GM12801 (cell line): ENCODE measurements around the gene ZNF256.
"Not testable (repeated sequence)": the region's sequence is repeated elsewhere in the genome, so short reads cannot be mapped to it uniquely, and the experiment has no call there.

Experiments used
- TF ChIP-seq, protein P1 (sequence below): IDR thresholded peaks from one replicate; pipeline ENCODE4 v1.5.1; 2011; ENCODE audit warnings: control low read depth; ENCODE audit not compliant: insufficient read length; ENCODE audit errors: extremely low read depth

Gene ZNF256

DNA sequence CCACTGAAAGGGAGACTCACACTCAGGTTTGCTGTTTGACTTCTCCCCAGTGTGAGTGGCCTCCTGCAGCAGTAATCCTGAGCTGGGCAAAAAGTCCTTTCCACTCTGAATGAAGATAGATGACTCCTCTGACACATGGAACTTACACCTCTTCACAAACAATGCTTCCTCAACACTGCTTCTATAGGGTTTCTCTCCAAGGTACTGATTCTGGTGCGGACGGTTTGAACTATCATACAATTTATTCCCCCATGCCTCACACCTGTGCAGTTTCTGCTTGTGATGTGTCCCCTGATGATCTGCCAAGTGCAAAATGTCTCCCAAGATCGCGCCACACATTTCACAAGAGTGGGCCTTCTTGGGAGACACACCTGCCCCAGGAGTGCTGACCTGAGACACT, 19.9 kb downstream of the ZNF256 start:
- TF ChIP-seq, protein P1, sequence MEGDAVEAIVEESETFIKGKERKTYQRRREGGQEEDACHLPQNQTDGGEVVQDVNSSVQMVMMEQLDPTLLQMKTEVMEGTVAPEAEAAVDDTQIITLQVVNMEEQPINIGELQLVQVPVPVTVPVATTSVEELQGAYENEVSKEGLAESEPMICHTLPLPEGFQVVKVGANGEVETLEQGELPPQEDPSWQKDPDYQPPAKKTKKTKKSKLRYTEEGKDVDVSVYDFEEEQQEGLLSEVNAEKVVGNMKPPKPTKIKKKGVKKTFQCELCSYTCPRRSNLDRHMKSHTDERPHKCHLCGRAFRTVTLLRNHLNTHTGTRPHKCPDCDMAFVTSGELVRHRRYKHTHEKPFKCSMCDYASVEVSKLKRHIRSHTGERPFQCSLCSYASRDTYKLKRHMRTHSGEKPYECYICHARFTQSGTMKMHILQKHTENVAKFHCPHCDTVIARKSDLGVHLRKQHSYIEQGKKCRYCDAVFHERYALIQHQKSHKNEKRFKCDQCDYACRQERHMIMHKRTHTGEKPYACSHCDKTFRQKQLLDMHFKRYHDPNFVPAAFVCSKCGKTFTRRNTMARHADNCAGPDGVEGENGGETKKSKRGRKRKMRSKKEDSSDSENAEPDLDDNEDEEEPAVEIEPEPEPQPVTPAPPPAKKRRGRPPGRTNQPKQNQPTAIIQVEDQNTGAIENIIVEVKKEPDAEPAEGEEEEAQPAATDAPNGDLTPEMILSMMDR: no peak

DNA sequence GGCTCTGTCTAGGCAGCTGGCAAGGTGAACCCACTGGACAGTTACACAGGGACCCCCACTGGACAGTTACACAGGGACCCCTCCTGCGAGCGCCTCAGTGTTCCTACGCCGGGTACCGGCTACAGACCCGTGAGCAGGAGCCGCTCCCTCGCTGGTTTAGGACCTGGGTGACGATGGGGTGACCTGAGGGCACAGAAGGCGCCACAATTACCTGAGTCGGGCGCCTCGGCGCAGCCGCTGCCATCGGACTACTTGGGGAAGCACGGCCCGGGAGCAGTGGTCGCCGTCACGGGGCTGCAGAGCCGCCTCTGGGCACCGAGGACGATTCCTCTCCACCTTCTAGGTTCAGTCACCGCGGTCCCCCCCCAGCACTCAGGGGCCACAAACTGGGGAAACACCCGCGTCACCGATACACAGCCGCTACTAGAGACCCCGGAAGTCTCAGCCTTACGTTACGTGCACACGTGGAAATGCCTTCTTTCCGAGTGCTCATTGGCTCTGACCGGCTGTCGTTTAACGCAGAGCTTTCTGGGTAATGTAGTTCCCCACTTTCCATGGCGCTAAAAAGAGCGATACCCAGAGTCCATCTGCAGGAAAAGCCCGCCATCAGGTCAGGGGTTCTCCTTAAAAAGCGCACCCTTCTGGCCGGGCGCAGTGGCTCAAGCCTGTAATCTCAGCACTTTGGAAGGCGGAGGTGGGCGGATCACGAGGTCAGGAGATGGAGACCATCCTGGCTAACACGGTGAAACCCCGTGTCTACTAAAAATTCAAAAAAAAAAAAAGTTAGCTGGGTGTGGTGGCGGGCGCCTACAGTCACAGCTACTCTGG, 31.1 kb downstream of the ZNF256 start, which contains the start of gene ZNF417:
TSS of gene ZNF417 (minus strand) at position 425 of the 828 bp plus-strand sequence. CDS start at position 244, 181 bp downstream.
- TF ChIP-seq, protein P1: not testable (repeated sequence)

DNA sequence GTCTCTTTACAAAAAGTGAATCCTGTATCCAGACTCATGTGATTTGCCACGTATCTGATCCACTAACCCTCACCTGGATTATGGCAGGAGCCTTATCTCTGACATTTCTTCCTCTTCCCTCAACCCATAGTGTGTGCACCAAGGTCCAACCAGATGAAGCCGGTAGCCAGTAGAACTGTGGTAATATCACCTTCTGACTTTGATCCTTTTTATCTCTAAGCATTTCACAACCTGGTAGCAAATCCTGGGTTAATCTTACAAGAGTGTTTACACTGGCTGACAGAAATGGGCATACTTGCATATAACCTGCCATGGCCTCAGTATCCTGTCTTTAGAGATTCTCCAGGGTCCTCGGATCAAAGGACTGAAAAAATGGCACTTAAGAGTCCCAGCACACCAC, 33.0 kb downstream of the ZNF256 start:
- TF ChIP-seq, protein P1: no peak

DNA sequence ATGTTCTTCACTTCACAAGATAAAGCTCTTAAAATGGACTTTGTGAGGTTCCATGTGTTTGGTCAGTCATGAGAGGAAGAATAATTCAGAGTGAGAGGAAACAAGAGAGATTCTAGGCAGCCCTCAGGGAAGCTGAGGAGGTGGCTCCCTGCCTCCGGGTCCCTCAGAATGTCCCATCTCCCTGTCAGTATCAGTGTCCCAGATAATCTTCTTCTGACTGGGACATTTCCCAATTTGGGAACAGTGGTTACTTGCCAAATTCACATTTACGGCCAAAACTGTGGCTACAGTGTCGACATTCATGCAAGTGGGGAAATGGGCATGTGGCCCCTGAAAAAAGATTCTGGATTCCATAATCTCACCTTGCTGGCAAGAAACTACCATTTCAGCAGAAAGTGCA, 40.1 kb downstream of the ZNF256 start:
- TF ChIP-seq, protein P1: no peak

DNA sequence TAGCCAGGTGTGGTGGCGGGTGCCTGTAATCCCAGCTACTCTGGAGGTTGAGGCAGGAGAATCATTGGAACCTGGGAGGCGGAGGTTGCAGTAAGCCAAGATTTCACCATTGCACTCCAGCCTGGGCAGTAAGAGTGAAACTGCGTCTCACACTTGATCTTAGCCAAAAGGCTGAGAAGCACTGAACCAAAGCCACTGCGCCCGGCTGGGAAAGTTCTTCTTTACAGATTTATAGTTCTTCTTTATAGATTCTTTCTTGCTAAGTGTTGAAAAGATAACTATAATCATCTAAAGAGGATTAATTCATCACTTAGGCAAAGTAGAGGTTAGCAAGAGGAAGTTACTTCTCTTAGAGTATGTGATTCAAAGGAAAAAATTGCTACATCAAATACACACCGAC, 42.2 kb downstream of the ZNF256 start:
- TF ChIP-seq, protein P1: no peak

DNA sequence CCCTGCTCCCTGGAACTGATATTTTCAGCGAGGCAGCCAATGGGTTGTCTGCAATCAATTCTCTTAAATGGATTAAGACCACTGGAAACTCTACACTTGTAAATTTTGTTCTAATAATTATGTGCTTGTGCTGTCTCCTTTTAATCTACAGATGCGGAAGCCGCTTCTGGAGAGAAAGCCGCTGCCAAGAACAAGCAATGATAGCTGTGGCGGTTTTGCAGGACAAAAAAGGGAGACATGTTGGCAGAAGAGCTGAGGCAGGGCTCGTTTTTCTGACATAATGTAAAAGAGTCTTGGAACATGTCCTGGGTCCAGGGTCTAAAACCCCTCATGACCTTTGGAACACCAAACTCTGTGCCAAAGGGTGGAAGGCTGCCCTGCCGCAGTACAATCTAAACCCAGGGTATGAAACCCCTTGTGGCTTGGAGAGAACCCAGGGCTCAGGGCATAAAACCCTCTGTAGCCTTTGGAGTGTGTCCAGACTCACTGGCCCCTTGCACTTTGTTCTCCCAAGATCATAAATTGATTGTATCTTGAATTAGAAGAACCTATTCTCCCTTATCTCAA, 43.8 kb downstream of the ZNF256 start:
- TF ChIP-seq, protein P1: no peak

DNA sequence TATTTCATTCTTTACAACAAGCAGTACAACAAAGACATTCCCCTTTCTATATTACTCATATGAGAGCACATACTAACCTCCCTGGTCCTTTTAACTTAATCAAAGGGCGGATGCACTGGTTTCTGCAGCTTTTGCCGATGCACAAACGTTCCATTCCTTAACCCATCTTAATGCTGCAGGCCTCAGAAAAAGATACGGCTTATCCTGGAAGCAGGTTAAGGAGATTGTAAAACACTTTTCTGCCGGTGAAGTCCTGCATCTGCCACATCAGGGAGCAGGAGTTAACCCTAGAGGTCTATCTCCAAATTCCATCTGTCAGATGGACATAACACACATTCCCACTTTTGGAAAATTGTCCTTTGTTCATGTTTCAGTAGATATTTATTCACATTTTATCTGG, 47.2 kb downstream of the ZNF256 start:
- TF ChIP-seq, protein P1: no peak
